K562 (cell line): Measurements from ENCODE around the gene RFWD3. TPM values are rescaled to one million over a fixed set of nuclear protein-coding genes. Genes with fewer than 3 reads are reported as not detected.

Source experiments
- CEBPB ChIP-seq: fragments of 450-650 bp; IDR thresholded peaks from 2 replicates; pipeline ENCODE4 v1.6.1; 2016; ENCODE audit warnings: missing genetic modification characterization, missing compliant biosample characterization
- CREM ChIP-seq: IDR thresholded peaks from 2 replicates; pipeline ENCODE4 v1.6.1; 2014; ENCODE audit warnings: antibody characterized with exemption, low read depth
- CXXC5 ChIP-seq: fragments of 250-450 bp; sonication (Bioruptor Pico); IDR thresholded peaks from 2 replicates; pipeline ENCODE4 v1.8.0; 2022; ENCODE audit warnings: inconsistent platforms, mild to moderate bottlenecking, moderate library complexity
- HMG20A ChIP-seq: fragments of 450-650 bp; formaldehyde crosslinking; conservative IDR thresholded peaks from 2 replicates; pipeline ENCODE4 v1.4.0; 2020; ENCODE audit warnings: mild to moderate bottlenecking, mixed read lengths
- MYNN ChIP-seq, 2 experiments: sonication (generic); formaldehyde crosslinking in 1 of 2; IDR thresholded peaks; 2 replicates each; pipeline versions ENCODE4 v1.5.0 to v1.6.1; 2016 to 2020; ENCODE audit warnings: antibody characterized with exemption in 1 of 2, missing genetic modification reagents in 1 of 2
- POLR2AphosphoS2 ChIP-seq: IDR thresholded peaks from 2 replicates; pipeline ENCODE4 v1.6.1; 2012; ENCODE audit warnings: low read length, improper control_type of control experiment
- SP1 ChIP-seq: sonication (generic); formaldehyde crosslinking; IDR thresholded peaks from 2 replicates; pipeline ENCODE4 v1.8.1; 2022; ENCODE audit warnings: mild to moderate bottlenecking, missing genetic modification reagents
- SREBF1 ChIP-seq: fragments of 150-350 bp; IDR thresholded peaks from 2 replicates; pipeline ENCODE4 v1.6.1; 2014; ENCODE audit warnings: antibody characterized with exemption, low read depth, low read length, borderline replicate concordance
- U2AF2 ChIP-seq: fragments of 200-400 bp; formaldehyde crosslinking; optimal IDR thresholded peaks from 2 replicates; pipeline ENCODE3; 2017; ENCODE audit warnings: low read depth, mild to moderate bottlenecking, low read length
- ZNF224 ChIP-seq: sonication (generic); formaldehyde crosslinking; IDR thresholded peaks from 2 replicates; pipeline ENCODE4 v1.8.0; 2022; ENCODE audit warnings: mild to moderate bottlenecking, missing genetic modification reagents
- ZNF584 ChIP-seq: fragments of 200-800 bp; sonication (Bioruptor generic); IDR thresholded peaks from 2 replicates; pipeline ENCODE4 v1.6.1; 2016; ENCODE audit warnings: low read depth, mild to moderate bottlenecking, missing genetic modification characterization, missing compliant biosample characterization
- ZNF707 ChIP-seq: fragments of 250-450 bp; sonication (Bioruptor Pico); conservative IDR thresholded peaks from 2 replicates; pipeline ENCODE4 v1.8.0; 2022; ENCODE audit warnings: inconsistent platforms, mild to moderate bottlenecking, moderate library complexity
- polyA plus RNA-seq, 8 experiments: library from polyadenylated mRNA; depleted of rRNA in 4 of 8; stranded (reverse) in 5 of 8; unstranded in 3 of 8; fragments of >200 nt; fragmentation: Nextera tagmentation in 2 of 8; fragmentation: Illumina TruSeq in 1 of 8; extraction: Ambion mirVana in 2 of 8; extraction: Trizol in 1 of 8; gene quantifications; 2 replicates each; pipeline versions ENCODE4 v1.2.1 to v1.2.3, GENCODE V29; 2011 to 2014; ENCODE audit warnings: inconsistent platforms in 1 of 8, missing spikeins in 1 of 8
- total RNA-seq, 7 experiments: library from RNA; depleted of rRNA in 6 of 7; stranded (reverse); fragments of >200 nt in 6 of 7; fragmentation: Illumina TruSeq in 2 of 7; extraction: Trizol in 2 of 7; gene quantifications; 2 replicates each; pipeline versions ENCODE4 v1.2.1 to v1.2.3, GENCODE V29; 2011 to 2021; ENCODE audit warnings: low replicate concordance in 1 of 7
- TF ChIP-seq, protein P1 (sequence below): sonication (generic); formaldehyde crosslinking; IDR thresholded peaks from 2 replicates; pipeline ENCODE4 v1.8.1; 2023; ENCODE audit warnings: missing genetic modification reagents, mild to moderate bottlenecking, borderline replicate concordance
- TF ChIP-seq, protein P2 (sequence below): fragments of 450-650 bp; IDR thresholded peaks from 2 replicates; pipeline ENCODE4 v1.6.1; 2018; ENCODE audit not compliant: partially characterized antibody
- TF ChIP-seq, protein P3 (sequence below): sonication (generic); formaldehyde crosslinking; IDR thresholded peaks from 2 replicates; pipeline ENCODE4 v1.4.0; 2020; ENCODE audit warnings: mild to moderate bottlenecking, missing genetic modification reagents

Gene RFWD3
- total and polyA plus RNA-seq, 9 of the 15 experiments (the other 6 are each of a cell fraction or from before 2014, with no cell fraction given): 20.8 to 121 (median 79.0) TPM

DNA sequence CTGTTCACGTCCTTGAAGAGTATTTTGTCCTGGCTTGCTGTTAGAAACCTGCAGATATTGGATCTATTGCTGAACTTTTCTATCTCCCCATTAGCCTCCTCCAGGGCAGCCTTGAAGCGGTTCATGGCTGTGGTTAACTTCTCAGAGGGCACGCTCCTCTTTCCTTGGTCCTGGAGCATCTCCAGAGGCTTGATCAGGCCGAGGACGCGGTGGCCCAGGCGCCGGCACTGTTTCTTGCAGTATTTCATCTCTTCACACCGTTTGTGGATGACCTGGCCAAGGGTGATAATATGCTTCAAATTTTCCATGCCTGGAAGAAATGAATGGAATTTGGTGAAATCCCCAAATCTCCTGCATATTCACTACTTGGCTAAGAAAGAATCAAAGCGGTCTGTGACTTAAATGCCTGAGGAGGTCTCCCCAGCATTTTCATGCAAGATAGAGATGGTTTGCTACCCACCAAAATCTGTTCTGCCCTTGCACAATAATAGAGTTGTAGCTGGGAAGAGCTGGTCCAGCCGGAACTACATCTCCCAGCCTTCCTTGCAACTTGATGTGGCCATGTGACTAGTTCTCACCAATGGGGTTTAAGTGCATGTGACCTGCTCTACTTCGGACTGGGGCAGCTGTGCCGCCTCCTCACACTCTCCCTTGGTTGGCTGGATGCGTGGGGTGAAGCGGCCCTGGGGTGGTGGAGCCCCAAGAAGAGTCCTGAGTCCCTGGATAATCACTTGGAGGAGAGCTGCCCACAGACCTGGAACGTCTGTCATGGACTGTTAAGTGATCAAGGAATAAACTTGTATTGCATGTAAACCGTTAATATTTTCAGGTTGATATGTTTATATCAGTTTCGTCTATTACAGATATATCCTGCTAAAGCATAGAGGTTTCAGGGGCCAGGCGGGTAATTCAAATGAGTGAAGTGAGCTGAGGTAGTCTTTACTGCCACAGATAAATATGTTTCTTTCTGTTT, 29.1 kb upstream of the RFWD3 start (continued):
- TF ChIP-seq, protein P1, sequence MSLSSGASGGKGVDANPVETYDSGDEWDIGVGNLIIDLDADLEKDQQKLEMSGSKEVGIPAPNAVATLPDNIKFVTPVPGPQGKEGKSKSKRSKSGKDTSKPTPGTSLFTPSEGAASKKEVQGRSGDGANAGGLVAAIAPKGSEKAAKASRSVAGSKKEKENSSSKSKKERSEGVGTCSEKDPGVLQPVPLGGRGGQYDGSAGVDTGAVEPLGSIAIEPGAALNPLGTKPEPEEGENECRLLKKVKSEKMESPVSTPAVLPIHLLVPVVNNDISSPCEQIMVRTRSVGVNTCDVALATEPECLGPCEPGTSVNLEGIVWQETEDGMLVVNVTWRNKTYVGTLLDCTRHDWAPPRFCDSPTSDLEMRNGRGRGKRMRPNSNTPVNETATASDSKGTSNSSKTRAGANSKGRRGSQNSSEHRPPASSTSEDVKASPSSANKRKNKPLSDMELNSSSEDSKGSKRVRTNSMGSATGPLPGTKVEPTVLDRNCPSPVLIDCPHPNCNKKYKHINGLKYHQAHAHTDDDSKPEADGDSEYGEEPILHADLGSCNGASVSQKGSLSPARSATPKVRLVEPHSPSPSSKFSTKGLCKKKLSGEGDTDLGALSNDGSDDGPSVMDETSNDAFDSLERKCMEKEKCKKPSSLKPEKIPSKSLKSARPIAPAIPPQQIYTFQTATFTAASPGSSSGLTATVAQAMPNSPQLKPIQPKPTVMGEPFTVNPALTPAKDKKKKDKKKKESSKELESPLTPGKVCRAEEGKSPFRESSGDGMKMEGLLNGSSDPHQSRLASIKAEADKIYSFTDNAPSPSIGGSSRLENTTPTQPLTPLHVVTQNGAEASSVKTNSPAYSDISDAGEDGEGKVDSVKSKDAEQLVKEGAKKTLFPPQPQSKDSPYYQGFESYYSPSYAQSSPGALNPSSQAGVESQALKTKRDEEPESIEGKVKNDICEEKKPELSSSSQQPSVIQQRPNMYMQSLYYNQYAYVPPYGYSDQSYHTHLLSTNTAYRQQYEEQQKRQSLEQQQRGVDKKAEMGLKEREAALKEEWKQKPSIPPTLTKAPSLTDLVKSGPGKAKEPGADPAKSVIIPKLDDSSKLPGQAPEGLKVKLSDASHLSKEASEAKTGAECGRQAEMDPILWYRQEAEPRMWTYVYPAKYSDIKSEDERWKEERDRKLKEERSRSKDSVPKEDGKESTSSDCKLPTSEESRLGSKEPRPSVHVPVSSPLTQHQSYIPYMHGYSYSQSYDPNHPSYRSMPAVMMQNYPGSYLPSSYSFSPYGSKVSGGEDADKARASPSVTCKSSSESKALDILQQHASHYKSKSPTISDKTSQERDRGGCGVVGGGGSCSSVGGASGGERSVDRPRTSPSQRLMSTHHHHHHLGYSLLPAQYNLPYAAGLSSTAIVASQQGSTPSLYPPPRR (CRISPR knock-in tag): no peak
- peak; percentile 75 for TF ChIP-seq CREM
- no peak for TF ChIP-seq MYNN (IDR thresholded peaks at IDR 0.05)
- no peak for TF ChIP-seq MYNN (CRISPR knock-in tag; IDR thresholded peaks at IDR 0.05)
- no peak for TF ChIP-seq ZNF707 (CRISPR knock-in tag)
- TF ChIP-seq, protein P2, sequence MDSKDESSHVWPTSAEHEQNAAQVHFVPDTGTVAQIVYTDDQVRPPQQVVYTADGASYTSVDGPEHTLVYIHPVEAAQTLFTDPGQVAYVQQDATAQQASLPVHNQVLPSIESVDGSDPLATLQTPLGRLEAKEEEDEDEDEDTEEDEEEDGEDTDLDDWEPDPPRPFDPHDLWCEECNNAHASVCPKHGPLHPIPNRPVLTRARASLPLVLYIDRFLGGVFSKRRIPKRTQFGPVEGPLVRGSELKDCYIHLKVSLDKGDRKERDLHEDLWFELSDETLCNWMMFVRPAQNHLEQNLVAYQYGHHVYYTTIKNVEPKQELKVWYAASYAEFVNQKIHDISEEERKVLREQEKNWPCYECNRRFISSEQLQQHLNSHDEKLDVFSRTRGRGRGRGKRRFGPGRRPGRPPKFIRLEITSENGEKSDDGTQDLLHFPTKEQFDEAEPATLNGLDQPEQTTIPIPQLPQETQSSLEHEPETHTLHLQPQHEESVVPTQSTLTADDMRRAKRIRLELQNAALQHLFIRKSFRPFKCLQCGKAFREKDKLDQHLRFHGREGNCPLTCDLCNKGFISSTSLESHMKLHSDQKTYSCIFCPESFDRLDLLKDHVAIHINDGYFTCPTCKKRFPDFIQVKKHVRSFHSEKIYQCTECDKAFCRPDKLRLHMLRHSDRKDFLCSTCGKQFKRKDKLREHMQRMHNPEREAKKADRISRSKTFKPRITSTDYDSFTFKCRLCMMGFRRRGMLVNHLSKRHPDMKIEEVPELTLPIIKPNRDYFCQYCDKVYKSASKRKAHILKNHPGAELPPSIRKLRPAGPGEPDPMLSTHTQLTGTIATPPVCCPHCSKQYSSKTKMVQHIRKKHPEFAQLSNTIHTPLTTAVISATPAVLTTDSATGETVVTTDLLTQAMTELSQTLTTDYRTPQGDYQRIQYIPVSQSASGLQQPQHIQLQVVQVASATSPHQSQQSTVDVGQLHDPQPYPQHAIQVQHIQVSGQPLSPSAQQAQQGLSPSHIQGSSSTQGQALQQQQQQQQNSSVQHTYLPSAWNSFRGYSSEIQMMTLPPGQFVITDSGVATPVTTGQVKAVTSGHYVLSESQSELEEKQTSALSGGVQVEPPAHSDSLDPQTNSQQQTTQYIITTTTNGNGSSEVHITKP: peak; percentile 47
- peak; percentile 64; the same call in 1 of the 2 replicates for TF ChIP-seq SP1
- TF ChIP-seq, protein P3, sequence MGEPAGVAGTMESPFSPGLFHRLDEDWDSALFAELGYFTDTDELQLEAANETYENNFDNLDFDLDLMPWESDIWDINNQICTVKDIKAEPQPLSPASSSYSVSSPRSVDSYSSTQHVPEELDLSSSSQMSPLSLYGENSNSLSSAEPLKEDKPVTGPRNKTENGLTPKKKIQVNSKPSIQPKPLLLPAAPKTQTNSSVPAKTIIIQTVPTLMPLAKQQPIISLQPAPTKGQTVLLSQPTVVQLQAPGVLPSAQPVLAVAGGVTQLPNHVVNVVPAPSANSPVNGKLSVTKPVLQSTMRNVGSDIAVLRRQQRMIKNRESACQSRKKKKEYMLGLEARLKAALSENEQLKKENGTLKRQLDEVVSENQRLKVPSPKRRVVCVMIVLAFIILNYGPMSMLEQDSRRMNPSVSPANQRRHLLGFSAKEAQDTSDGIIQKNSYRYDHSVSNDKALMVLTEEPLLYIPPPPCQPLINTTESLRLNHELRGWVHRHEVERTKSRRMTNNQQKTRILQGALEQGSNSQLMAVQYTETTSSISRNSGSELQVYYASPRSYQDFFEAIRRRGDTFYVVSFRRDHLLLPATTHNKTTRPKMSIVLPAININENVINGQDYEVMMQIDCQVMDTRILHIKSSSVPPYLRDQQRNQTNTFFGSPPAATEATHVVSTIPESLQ (CRISPR knock-in tag): no peak
- no peak for TF ChIP-seq HMG20A (CRISPR knock-in tag)
- no peak for TF ChIP-seq ZNF224 (CRISPR knock-in tag)
- TF ChIP-seq CXXC5 (CRISPR knock-in tag): peak; percentile 28; the same call in 1 of the 2 replicates
- TF ChIP-seq CEBPB (tag): peak; percentile 96
- no peak for TF ChIP-seq U2AF2
- no peak for TF ChIP-seq POLR2AphosphoS2
- TF ChIP-seq SREBF1: peak; percentile 54; the same call in 1 of the 2 replicates
- peak; percentile 38; the same call in 1 of the 2 replicates for TF ChIP-seq ZNF584 (CRISPR knock-in tag)
